GM12878 (cell line): ENCODE measurements around the gene RPS5.

Source experiments
- ATF7 ChIP-seq: fragments of 450-650 bp; IDR thresholded peaks from 2 replicates; pipeline ENCODE4 v1.6.1; 2016; ENCODE audit warnings: low read depth, mild to moderate bottlenecking
- EP300 ChIP-seq, 2 experiments: fragments of 150-350 bp in 1 of 2; IDR thresholded peaks; 2 replicates each; pipeline ENCODE4 v1.6.1; 2011 to 2012; ENCODE audit warnings: low read depth in 2 of 2, low read length in 2 of 2, borderline replicate concordance in 1 of 2, improper control_type of control experiment in 1 of 2, inconsistent platforms in 1 of 2; ENCODE audit not compliant: control insufficient read depth in 1 of 2
- RAD51 ChIP-seq: fragments of 450-650 bp; IDR thresholded peaks from 2 replicates; pipeline ENCODE4 v1.6.1; 2016; ENCODE audit warnings: moderate library complexity, mild to moderate bottlenecking, inconsistent platforms
- SMAD1 ChIP-seq: fragments of 450-650 bp; IDR thresholded peaks from 2 replicates; pipeline ENCODE4 v1.6.1; 2018; ENCODE audit warnings: mild to moderate bottlenecking, low read depth; ENCODE audit not compliant: partially characterized antibody
- YBX1 ChIP-seq: fragments of 450-650 bp; IDR thresholded peaks from 2 replicates; pipeline ENCODE4 v1.6.1; 2016; ENCODE audit warnings: antibody characterized with exemption
- ZBTB33 ChIP-seq: fragments of 450-650 bp; IDR thresholded peaks from 2 replicates; pipeline ENCODE4 v1.6.1; 2017; ENCODE audit warnings: mild to moderate bottlenecking
- TF ChIP-seq, protein P1 (sequence below): IDR thresholded peaks from 2 replicates; pipeline ENCODE4 v1.6.1; 2012; ENCODE audit warnings: low read depth, low read length, improper control_type of control experiment

DNA sequence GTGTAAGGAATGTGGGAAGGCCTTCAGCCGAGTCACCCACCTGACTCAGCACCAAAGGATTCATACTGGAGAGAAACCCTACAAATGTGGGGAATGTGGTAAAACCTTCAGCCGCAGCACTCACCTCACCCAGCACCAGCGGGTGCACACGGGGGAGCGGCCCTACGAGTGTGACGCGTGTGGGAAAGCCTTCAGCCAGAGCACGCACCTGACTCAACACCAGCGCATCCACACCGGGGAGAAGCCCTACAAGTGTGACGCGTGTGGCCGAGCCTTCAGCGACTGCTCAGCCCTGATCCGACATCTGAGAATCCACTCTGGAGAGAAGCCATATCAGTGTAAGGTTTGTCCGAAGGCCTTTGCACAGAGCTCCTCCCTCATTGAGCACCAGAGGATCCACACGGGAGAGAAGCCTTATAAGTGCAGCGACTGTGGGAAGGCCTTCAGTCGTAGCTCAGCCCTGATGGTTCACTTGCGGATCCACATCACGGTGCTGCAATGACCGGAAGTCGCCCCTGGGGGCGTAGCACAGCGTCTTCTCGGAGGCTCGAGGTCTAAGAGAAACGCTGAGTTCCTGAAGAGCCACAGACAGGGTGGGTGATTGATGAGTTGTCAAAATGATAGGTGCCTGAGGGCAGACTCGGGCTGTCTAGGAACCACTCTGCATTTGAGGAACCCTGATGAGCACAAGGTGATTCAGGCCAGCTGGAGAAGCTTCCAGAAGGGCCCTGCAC is 48.1 kb upstream of the RPS5 start:
- TF ChIP-seq SMAD1: no peak
- TF ChIP-seq EP300 (IDR thresholded peaks at IDR 0.05; ENCODE audit: borderline replicate concordance in 1 of 2, control insufficient read depth in 1 of 2, low read depth in 2 of 2, low read length in 2 of 2): no peak
- no peak for TF ChIP-seq ATF7
- no peak for TF ChIP-seq RAD51
- no peak for TF ChIP-seq YBX1
- TF ChIP-seq, protein P1, sequence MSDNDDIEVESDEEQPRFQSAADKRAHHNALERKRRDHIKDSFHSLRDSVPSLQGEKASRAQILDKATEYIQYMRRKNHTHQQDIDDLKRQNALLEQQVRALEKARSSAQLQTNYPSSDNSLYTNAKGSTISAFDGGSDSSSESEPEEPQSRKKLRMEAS: no peak
- TF ChIP-seq ZBTB33: no peak
